Ascending aorta (tissue), 2 donors: Measurements from ENCODE around the gene NAV2. TPM values are rescaled to one million over a fixed set of nuclear protein-coding genes. Genes with fewer than 3 reads are reported as not detected.

Experiments
- DNase-seq, 2 donors: peaks; one replicate each; pipeline ENCODE4 v3.0.0-alpha.2; 2019; ENCODE audit warnings: low spot score in 2 of 2
- H3K27ac ChIP-seq, 2 donors: fragments of 200-600 bp; sonication (generic); one replicate each; pipeline ENCODE4 v1.5.1; 2016 to 2017; ENCODE audit warnings: mild to moderate bottlenecking in 1 of 2
- H3K27me3 ChIP-seq: fragments of 200-600 bp; sonication (generic); one replicate; pipeline ENCODE4 v1.5.1; 2017
- H3K36me3 ChIP-seq, 2 donors: fragments of 200-600 bp; sonication (generic); one replicate each; pipeline ENCODE4 v1.5.1; 2016
- H3K4me1 ChIP-seq, 2 donors: fragments of 200-600 bp; sonication (generic); one replicate each; pipeline ENCODE4 v1.5.1; 2016 to 2017; ENCODE audit warnings: mild to moderate bottlenecking in 1 of 2
- H3K4me3 ChIP-seq, 2 donors: fragments of 200-600 bp; sonication (generic); one replicate each; pipeline ENCODE4 v1.5.1; 2016 to 2017; ENCODE audit warnings: mild to moderate bottlenecking in 1 of 2
- H3K9me3 ChIP-seq, 2 donors: fragments of 200-600 bp; sonication (generic); one replicate each; pipeline ENCODE4 v1.5.1; 2016
- intact Hi-C: fragments of 100-400 bp; cut with DNase I; formaldehyde crosslinking; loops from one replicate; pipeline ENCODE4 v1.15.1; 2023
- total RNA-seq: library from RNA; depleted of rRNA; stranded (reverse); fragments of >200 nt; gene quantifications from one replicate; pipeline ENCODE4 v1.1.0, GENCODE V29; 2016
- TF ChIP-seq, protein P1 (sequence below), 3 experiments: fragments of 200-600 bp in 2 of 3; fragments of 450-650 bp in 1 of 3; sonication (generic) in 2 of 3; IDR thresholded peaks; one replicate each; pipeline ENCODE4 v1.5.1; 2016 to 2019; ENCODE audit warnings: antibody characterized with exemption in 3 of 3, mild to moderate bottlenecking in 1 of 3, moderate library complexity in 1 of 3

Gene NAV2
- total RNA-seq, 1 donor from 2014 or later, result 62.6 TPM

DNA sequence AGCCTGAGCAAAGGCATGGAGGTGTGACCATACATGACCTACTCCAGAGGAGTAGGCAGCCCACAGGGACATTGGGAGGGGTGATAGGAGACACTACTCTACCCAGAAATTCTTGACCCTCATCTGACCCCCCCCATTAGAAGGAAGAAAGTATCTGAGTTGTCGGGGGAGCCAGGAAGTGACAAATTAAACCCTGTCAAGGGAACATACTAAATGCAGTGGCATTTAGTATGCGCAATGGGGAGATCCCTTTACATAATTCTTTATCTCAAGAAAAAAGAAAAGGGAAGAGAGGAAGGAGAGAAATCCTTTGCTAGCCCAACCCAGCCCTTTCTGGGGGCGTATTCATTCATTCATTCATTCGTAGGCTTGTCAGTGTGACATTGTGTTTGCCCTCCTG, 58.8 kb downstream of the NAV2 start:
- peaks cover 15 to 55% of the 10 kb centered on the region in 2 donors for H3K4me1 ChIP-seq
- no peak overlapping the region for H3K27ac ChIP-seq
- TF ChIP-seq, protein P1, sequence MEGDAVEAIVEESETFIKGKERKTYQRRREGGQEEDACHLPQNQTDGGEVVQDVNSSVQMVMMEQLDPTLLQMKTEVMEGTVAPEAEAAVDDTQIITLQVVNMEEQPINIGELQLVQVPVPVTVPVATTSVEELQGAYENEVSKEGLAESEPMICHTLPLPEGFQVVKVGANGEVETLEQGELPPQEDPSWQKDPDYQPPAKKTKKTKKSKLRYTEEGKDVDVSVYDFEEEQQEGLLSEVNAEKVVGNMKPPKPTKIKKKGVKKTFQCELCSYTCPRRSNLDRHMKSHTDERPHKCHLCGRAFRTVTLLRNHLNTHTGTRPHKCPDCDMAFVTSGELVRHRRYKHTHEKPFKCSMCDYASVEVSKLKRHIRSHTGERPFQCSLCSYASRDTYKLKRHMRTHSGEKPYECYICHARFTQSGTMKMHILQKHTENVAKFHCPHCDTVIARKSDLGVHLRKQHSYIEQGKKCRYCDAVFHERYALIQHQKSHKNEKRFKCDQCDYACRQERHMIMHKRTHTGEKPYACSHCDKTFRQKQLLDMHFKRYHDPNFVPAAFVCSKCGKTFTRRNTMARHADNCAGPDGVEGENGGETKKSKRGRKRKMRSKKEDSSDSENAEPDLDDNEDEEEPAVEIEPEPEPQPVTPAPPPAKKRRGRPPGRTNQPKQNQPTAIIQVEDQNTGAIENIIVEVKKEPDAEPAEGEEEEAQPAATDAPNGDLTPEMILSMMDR (IDR thresholded peaks at IDR 0.05), result no peak
- no peak overlapping the region for H3K4me3 ChIP-seq
- H3K36me3 ChIP-seq, result peaks cover 0 to 3% of the 10 kb centered on the region in 2 donors
- intact Hi-C loops, result no loop called here
- no peaks in the 10 kb centered on the region for H3K9me3 ChIP-seq
- DNase-seq, result no peak
- no peaks in the 10 kb centered on the region for H3K27me3 ChIP-seq

DNA sequence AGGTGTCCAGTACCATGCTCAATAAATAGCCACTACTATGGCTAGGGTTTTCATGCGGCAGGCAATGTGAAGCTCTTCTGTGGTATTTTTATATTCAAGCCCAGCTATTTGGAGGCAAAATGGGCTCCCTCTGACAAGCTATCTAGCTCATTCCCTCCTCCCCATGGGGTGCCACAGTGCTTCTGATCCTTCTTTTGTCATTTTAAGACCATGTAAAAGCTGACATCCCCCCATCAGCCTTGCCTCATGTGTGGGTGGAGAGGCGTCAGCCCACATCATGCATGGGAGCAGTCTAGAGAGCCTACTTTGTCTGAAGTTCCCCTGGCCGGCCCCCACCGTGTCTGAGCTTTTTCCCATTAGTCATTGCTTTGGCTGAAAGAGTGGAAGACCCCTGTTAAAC, 59.8 kb downstream of the NAV2 start:
- TF ChIP-seq, protein P1 (IDR thresholded peaks at IDR 0.05), result no peak
- intact Hi-C loops, result no loop called here
- Histone ChIP-seq H3K9me3 (no peaks in the 10 kb centered on the region), H3K4me3 (no peak overlapping the region), H3K36me3 (peaks cover 0 to 3% of the 10 kb centered on the region in 2 donors), H3K27ac (no peak overlapping the region), H3K4me1 (peaks cover 10 to 51% of the 10 kb centered on the region in 2 donors), H3K27me3 (no peaks in the 10 kb centered on the region)
- no peak for DNase-seq

DNA sequence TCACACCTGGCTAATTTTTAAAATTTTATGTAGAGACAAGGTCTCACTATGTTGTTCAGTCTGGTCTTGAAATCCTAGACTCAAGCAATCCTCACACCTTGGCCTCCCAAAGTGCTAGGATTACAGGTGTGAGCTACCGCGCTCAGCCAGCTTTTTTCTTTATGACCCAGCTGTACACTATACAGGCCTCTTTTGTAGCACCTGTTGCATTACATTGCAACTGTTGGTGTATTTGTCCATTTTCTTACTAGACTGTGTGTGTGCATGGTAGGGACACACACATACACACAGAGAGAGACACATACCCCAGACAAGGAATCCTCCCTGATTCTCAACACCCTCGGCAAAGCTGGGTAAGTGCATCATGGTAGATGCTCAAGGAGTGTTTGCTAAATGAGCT, 61.7 kb downstream of the NAV2 start:
- intact Hi-C loops, result no loop called here
- no peak overlapping the region for H3K27ac ChIP-seq
- TF ChIP-seq, protein P1 (IDR thresholded peaks at IDR 0.05), result no peak
- no peaks in the 10 kb centered on the region for H3K9me3 ChIP-seq
- peaks cover 0 to 3% of the 10 kb centered on the region in 2 donors for H3K36me3 ChIP-seq
- no peaks in the 10 kb centered on the region for H3K27me3 ChIP-seq
- peaks cover 21 to 53% of the 10 kb centered on the region in 2 donors for H3K4me1 ChIP-seq
- H3K4me3 ChIP-seq, result peak overlapping the region in 1 of 2 donors; percentile 21
- no peak for DNase-seq

DNA sequence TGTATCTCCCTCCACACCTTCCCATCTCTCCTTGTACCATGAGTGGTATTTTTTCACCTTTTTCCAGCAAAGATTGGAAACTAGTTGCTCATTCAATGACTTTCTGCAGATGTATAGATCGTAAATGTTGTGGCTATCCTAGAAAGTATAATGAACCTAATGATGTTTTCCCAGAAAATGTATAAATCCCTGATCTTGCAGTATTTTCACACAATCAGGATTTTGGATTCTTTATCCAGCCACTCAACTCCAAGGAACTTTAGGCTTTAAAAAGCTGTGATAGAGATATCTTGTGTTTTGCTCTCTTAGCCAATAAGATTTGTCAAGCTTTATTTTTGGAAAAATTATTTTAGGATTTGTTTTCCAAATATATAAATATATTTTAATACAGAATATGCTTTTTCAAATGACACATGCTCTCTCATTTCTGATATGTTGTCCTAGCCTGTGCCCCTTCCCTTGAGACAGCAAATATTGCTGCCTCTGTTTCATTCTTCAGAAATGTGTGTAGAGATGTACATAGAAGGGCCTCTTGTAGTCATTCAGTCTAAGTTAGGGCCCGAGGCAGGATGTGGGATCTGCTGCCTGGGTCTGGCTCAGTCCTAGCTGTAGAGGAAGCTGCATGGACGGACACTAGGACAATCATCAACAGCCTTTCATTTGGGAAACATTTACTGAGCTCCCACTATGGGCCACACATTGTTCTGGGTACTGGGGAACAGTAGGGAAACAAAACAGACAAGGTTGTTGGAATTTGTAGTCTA, 62.4 kb downstream of the NAV2 start:
- Histone ChIP-seq H3K4me3 (peak overlapping the region in 1 of 2 donors; percentile 21), H3K27me3 (no peaks in the 10 kb centered on the region), H3K27ac (peak overlapping the region; percentile 35 to 38), H3K36me3 (peaks cover 0 to 3% of the 10 kb centered on the region in 2 donors), H3K9me3 (no peaks in the 10 kb centered on the region), H3K4me1 (peaks cover 21 to 46% of the 10 kb centered on the region in 2 donors)
- TF ChIP-seq, protein P1 (IDR thresholded peaks at IDR 0.05), result no peak
- no peak for DNase-seq
- intact Hi-C loops, result no loop called here

DNA sequence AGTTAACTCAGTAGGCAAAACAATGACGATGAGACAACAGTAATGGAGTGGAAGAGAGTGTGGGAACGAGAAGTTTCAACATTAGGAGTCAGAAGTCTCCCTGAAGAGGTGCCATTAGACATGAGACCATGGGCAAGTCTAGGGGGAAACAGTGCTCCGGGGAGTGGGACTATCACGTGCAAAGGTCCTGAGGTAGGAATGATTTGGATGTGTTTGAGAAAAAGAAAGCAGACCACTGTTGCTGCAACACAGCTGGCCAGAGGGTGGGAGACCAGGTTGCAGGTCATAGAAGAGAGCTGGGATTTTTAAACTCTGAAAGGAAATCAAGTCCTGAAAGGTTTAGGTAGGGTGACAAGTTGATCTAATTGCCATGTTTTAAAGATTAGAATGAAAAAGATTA, 63.0 kb downstream of the NAV2 start:
- H3K27me3 ChIP-seq, result no peaks in the 10 kb centered on the region
- intact Hi-C loops, result no loop called here
- TF ChIP-seq, protein P1 (IDR thresholded peaks at IDR 0.05), result no peak

More for the DNA sequence above, 63.0 kb downstream of the NAV2 start:
- Histone ChIP-seq H3K36me3 (peaks cover 0 to 3% of the 10 kb centered on the region in 2 donors), H3K27ac (peak overlapping the region; percentile 35 to 38), H3K9me3 (no peaks in the 10 kb centered on the region), H3K4me3 (no peak overlapping the region), H3K4me1 (peaks cover 21 to 42% of the 10 kb centered on the region in 2 donors)
- no peak for DNase-seq
